IMR-90 (cell line): ENCODE data around the gene ZMYND11. TPM values are rescaled to one million over a fixed set of nuclear protein-coding genes. Genes with fewer than 3 reads are reported as not detected.

Experiments
- ATAC-seq: fragments of 200-7000 bp; cut with Tn5 transposase; 2 replicates; pipeline ENCODE4 v1.9.1; 2020; ENCODE audit warnings: low read depth, mild to moderate bottlenecking, moderate library complexity
- BruUV-seq: library from RNA; stranded (reverse); fragments of 400-500 nt; replicated peaks from 2 replicates; lab custom pipeline; 2021; lab: Mats Ljungman, UMichigan
- CTCF ChIA-PET: fragments of 300-600 bp; formaldehyde crosslinking; extraction: SDS; loops from one replicate; lab custom pipeline; 2021; ENCODE audit warnings: antibody characterized with exemption; lab: Yijun Ruan, JAX
- POLR2A ChIA-PET: fragments of 300-600 bp; sonication (Branson Sonifier 250); formaldehyde crosslinking; loops from one replicate; lab custom pipeline; 2022; ENCODE audit warnings: antibody characterized with exemption; ENCODE audit not compliant: unreplicated experiment; lab: Charles Lee
- DNase-seq: peaks from one replicate; pipeline ENCODE4 v3.0.0; 2013
- H2AFZ ChIP-seq: replicated peaks from 2 replicates; pipeline ENCODE3; 2013; ENCODE audit warnings: low read length, mild to moderate bottlenecking; ENCODE audit not compliant: poor library complexity
- H2AK5ac ChIP-seq: 2 replicates; pipeline ENCODE4 v1.6.1; 2013; ENCODE audit warnings: low read depth, low read length, inconsistent platforms
- H2AK9ac ChIP-seq: replicated peaks from 2 replicates; pipeline ENCODE3; 2013; ENCODE audit warnings: mild to moderate bottlenecking, low read depth, low read length, moderate library complexity; ENCODE audit not compliant: poor library complexity
- H2BK120ac ChIP-seq: 2 replicates; pipeline ENCODE4 v1.6.1; 2013; ENCODE audit warnings: low read depth, low read length, inconsistent platforms
- H2BK15ac ChIP-seq: 3 replicates; pipeline ENCODE4 v1.6.1; 2013; ENCODE audit warnings: low read depth, low read length, inconsistent platforms
- H2BK20ac ChIP-seq: 2 replicates; pipeline ENCODE4 v1.6.1; 2013; ENCODE audit warnings: low read depth, mild to moderate bottlenecking, inconsistent platforms, low read length, moderate library complexity
- H2BK5ac ChIP-seq: 2 replicates; pipeline ENCODE4 v1.6.1; 2013; ENCODE audit warnings: mild to moderate bottlenecking, low read depth, low read length, inconsistent platforms; ENCODE audit not compliant: poor library complexity, severe bottlenecking
- H3K14ac ChIP-seq: replicated peaks from 2 replicates; pipeline ENCODE4 v1.6.1; 2013; ENCODE audit warnings: low read depth, low read length, inconsistent platforms
- H3K18ac ChIP-seq: 2 replicates; pipeline ENCODE4 v1.6.1; 2013; ENCODE audit warnings: low read depth, low read length, control low read depth
- H3K23ac ChIP-seq: 2 replicates; pipeline ENCODE4 v1.6.1; 2013; ENCODE audit warnings: low read depth, low read length, inconsistent platforms
- H3K27ac ChIP-seq: 2 replicates; pipeline ENCODE4 v1.5.1; 2013; ENCODE audit warnings: mild to moderate bottlenecking, control low read depth, low read length; ENCODE audit not compliant: insufficient read depth
- H3K27me3 ChIP-seq: 2 replicates; pipeline ENCODE4 v1.6.1; 2013; ENCODE audit warnings: low read length; ENCODE audit not compliant: control insufficient read depth, insufficient read depth
- H3K36me3 ChIP-seq: 2 replicates; pipeline ENCODE4 v1.6.1; 2013; ENCODE audit warnings: low read length, mixed read lengths; ENCODE audit not compliant: control insufficient read depth, insufficient read depth
- H3K4ac ChIP-seq: 2 replicates; pipeline ENCODE4 v1.6.1; 2013; ENCODE audit warnings: low read depth, low read length, inconsistent platforms
- H3K4me1 ChIP-seq: 2 replicates; pipeline ENCODE4 v1.6.1; 2013; ENCODE audit warnings: low read length, mixed read lengths; ENCODE audit not compliant: control insufficient read depth, insufficient read depth
- H3K4me2 ChIP-seq: 2 replicates; pipeline ENCODE4 v1.6.1; 2013; ENCODE audit warnings: low read depth, mild to moderate bottlenecking, control low read depth, low read length, moderate library complexity
- H3K4me3 ChIP-seq: 2 replicates; pipeline ENCODE4 v1.5.1; 2013; ENCODE audit warnings: low read depth, mild to moderate bottlenecking, control low read depth, low read length, moderate library complexity; ENCODE audit not compliant: insufficient read depth
- H3K56ac ChIP-seq: 2 replicates; pipeline ENCODE4 v1.6.1; 2013; ENCODE audit warnings: low read length, inconsistent platforms; ENCODE audit not compliant: insufficient read depth; ENCODE audit errors: extremely low read depth
- H3K79me1 ChIP-seq, 2 experiments: 2 replicates each; pipeline ENCODE4 v1.6.1; 2013; ENCODE audit warnings: low read length in 2 of 2, inconsistent platforms in 1 of 2, low read depth in 1 of 2
- H3K9ac ChIP-seq: 2 replicates; pipeline ENCODE4 v1.6.1; 2013; ENCODE audit warnings: low read depth, low read length, control low read depth
- H3K9me1 ChIP-seq: 2 replicates; pipeline ENCODE4 v1.6.1; 2013; ENCODE audit warnings: low read length, inconsistent platforms; ENCODE audit not compliant: insufficient read depth
- H3K9me3 ChIP-seq: 2 replicates; pipeline ENCODE4 v1.6.1; 2013; ENCODE audit warnings: low read length; ENCODE audit not compliant: control insufficient read depth, insufficient read depth
- H4K20me1 ChIP-seq: 2 replicates; pipeline ENCODE4 v1.6.1; 2013; ENCODE audit warnings: low read length, inconsistent platforms; ENCODE audit not compliant: insufficient read depth
- H4K5ac ChIP-seq: 2 replicates; pipeline ENCODE4 v1.6.1; 2013; ENCODE audit warnings: mild to moderate bottlenecking, low read depth, low read length, control low read depth
- H4K8ac ChIP-seq, 2 experiments: 2 replicates each; pipeline ENCODE4 v1.6.1; 2013; ENCODE audit warnings: low read depth in 2 of 2, low read length in 2 of 2, control low read depth in 1 of 2, inconsistent platforms in 1 of 2
- H4K91ac ChIP-seq: 2 replicates; pipeline ENCODE4 v1.6.1; 2013; ENCODE audit warnings: low read depth, low read length, inconsistent platforms; ENCODE audit not compliant: insufficient read depth
- BHLHE40 ChIP-seq: fragments of 150-350 bp; IDR thresholded peaks from 2 replicates; pipeline ENCODE4 v1.6.1; 2016; ENCODE audit warnings: mild to moderate bottlenecking, low read depth, low read length
- CEBPB ChIP-seq: IDR thresholded peaks from 2 replicates; pipeline ENCODE4 v1.6.1; 2012; ENCODE audit warnings: low read depth, low read length, improper control_type of control experiment
- ELK1 ChIP-seq: fragments of 150-350 bp; IDR thresholded peaks from 2 replicates; pipeline ENCODE4 v1.6.1; 2016; ENCODE audit warnings: low read depth, mild to moderate bottlenecking, low read length, moderate library complexity, borderline replicate concordance
- FOS ChIP-seq: fragments of 150-350 bp; IDR thresholded peaks from 2 replicates; pipeline ENCODE4 v1.6.1; 2016; ENCODE audit warnings: low read depth, low read length
- MAFK ChIP-seq: IDR thresholded peaks from 2 replicates; pipeline ENCODE4 v1.6.1; 2012; ENCODE audit warnings: low read depth, low read length, improper control_type of control experiment
- MAZ ChIP-seq: IDR thresholded peaks from 2 replicates; pipeline ENCODE4 v1.6.1; 2012; ENCODE audit warnings: low read depth, mild to moderate bottlenecking, low read length, improper control_type of control experiment, moderate library complexity, borderline replicate concordance
- MXI1 ChIP-seq: IDR thresholded peaks from 2 replicates; pipeline ENCODE4 v1.6.1; 2012; ENCODE audit warnings: low read depth, mild to moderate bottlenecking, low read length, moderate library complexity, borderline replicate concordance
- NFE2L2 ChIP-seq: fragments of 150-350 bp; IDR thresholded peaks from 2 replicates; pipeline ENCODE4 v1.6.1; 2016; ENCODE audit warnings: low read depth, mild to moderate bottlenecking, low read length
- RAD21 ChIP-seq: IDR thresholded peaks from 2 replicates; pipeline ENCODE4 v1.6.1; 2012; ENCODE audit warnings: low read length, improper control_type of control experiment
- RCOR1 ChIP-seq: IDR thresholded peaks from 2 replicates; pipeline ENCODE4 v1.6.1; 2012; ENCODE audit warnings: mild to moderate bottlenecking, low read length, improper control_type of control experiment; ENCODE audit not compliant: insufficient replicate concordance
- RFX5 ChIP-seq: IDR thresholded peaks from 2 replicates; pipeline ENCODE4 v1.8.0; 2012; ENCODE audit warnings: low read depth, mild to moderate bottlenecking, low read length, moderate library complexity
- SMC3 ChIP-seq: fragments of 150-350 bp; IDR thresholded peaks from 2 replicates; pipeline ENCODE4 v1.6.1; 2016; ENCODE audit warnings: low read depth, mild to moderate bottlenecking, antibody characterized with exemption, low read length, moderate library complexity
- WGBS, 2 experiments: methylation state at CpG; one replicate each; pipeline versions ENCODE4 v1.1.5 to v1.1.7; 2013; ENCODE audit warnings: missing lambda C conversion rate in 2 of 2; ENCODE audit not compliant: insufficient read length in 1 of 2; ENCODE audit errors: extremely low coverage in 2 of 2; 5-methylcytosine and 5-hydroxymethylcytosine counted together
- dilution Hi-C: fragments of 300-500 bp; cut with HindIII; formaldehyde crosslinking; loops from one replicate; pipeline ENCODE4 v1.14.3; 2018; ENCODE audit warnings: low sequenced_read_pairs; ENCODE audit not compliant: unreplicated experiment
- in situ Hi-C: fragments of 300-500 bp; cut with MboI; formaldehyde crosslinking; loops from 3 replicates; pipeline ENCODE4 v1.14.3; 2019; ENCODE audit warnings: low sequenced_read_pairs, inconsistent platforms, mixed read lengths
- intact Hi-C: fragments of 100-400 bp; cut with micrococcal nuclease; formaldehyde crosslinking; loops from 2 replicates; pipeline ENCODE4 v1.10.0; 2022
- polyA plus RNA-seq, 3 experiments: library from polyadenylated mRNA; depleted of rRNA; stranded (reverse); fragments of >200 nt; gene quantifications; 2 replicates each; pipeline ENCODE4 v1.2.3, GENCODE V29; 2012; ENCODE audit warnings: low replicate concordance in 1 of 3
- total RNA-seq: library from RNA; depleted of rRNA; stranded (reverse); fragments of >200 nt; gene quantifications from 2 replicates; pipeline ENCODE4 v1.2.3, GENCODE V29; 2012

The ZMYND11 gene
- total and polyA plus RNA-seq, 2 of the 4 experiments (the other 2 are of a cell fraction): 39.5 to 72.2 TPM

- H3K14ac ChIP-seq: no peak overlapping the region
- no peak overlapping the region for H3K4me3 ChIP-seq
- ATAC-seq (no peak), DNase-seq (no peak)
- H2AK5ac ChIP-seq: no peak overlapping the region
- no peaks in the 10 kb centered on the region for H3K9me3 ChIP-seq
- no peak overlapping the region for H2BK120ac ChIP-seq
- no peak overlapping the region for H3K56ac ChIP-seq
- H3K27me3 ChIP-seq: no peaks in the 10 kb centered on the region
- H4K20me1 ChIP-seq: peaks cover 3% of the 10 kb centered on the region; the same call in 1 of the 2 replicates
- H3K79me1 ChIP-seq: peaks cover 7 to 35% of the 10 kb centered on the region in 2 experiments; a peak in 3 of 4 replicates
- dilution Hi-C loops: no loop called here
- H4K8ac ChIP-seq: no peak overlapping the region
- BruUV-seq: no TSS peak
- ChIA-PET CTCF (no interaction called here), POLR2A (no interaction called here)
- intact Hi-C loops: no loop called here
- peaks cover 9% of the 10 kb centered on the region for H3K4me1 ChIP-seq
- H2BK15ac ChIP-seq: no peak overlapping the region
- no peak overlapping the region for H3K27ac ChIP-seq
- no peak overlapping the region for H2AK9ac ChIP-seq
- WGBS, 2 experiments: no CpG with 5 or more reads among the region's 2 CpGs
- TF ChIP-seq NFE2L2 (no peak), MXI1 (no peak), MAFK (no peak), FOS (no peak), MAZ (no peak), RCOR1 (no peak), RFX5 (no peak), BHLHE40 (no peak), SMC3 (no peak), RAD21 (no peak), CEBPB (no peak), ELK1 (no peak)
- H3K36me3 ChIP-seq: peaks cover 22% of the 10 kb centered on the region
- peaks cover 19% of the 10 kb centered on the region for H3K9me1 ChIP-seq
- H2BK20ac ChIP-seq: no peak overlapping the region
- no peak overlapping the region for H3K18ac ChIP-seq
- no peak overlapping the region for H3K4ac ChIP-seq
- H3K23ac ChIP-seq: no peak overlapping the region
- no peak overlapping the region for H4K91ac ChIP-seq
- H2AFZ ChIP-seq: no peak overlapping the region
- no peak overlapping the region for H3K4me2 ChIP-seq
- in situ Hi-C loops: no loop called here
- H4K5ac ChIP-seq: no peak overlapping the region
- no peak overlapping the region for H2BK5ac ChIP-seq
- no peak overlapping the region for H3K9ac ChIP-seq
Measured at GRCh38 chr10:299512-299911, 164.3 kb downstream of the ZMYND11 start.
